Measurements from ENCODE around the gene LPGAT1. TPM values are rescaled to one million over a fixed set of nuclear protein-coding genes. Genes with fewer than 3 reads are reported as not detected.

Gene LPGAT1
- total and polyA plus RNA-seq, 2 of the 13 experiments (the other 11 are each of a cell fraction or from before 2014, with no cell fraction given) = 12.1 to 48.3 TPM

GRCh38 chr1:211698161-211699026 is 132.2 kb downstream of the LPGAT1 start (continued):
- TF ChIP-seq ZNF780A (CRISPR knock-in tag; IDR thresholded peaks at IDR 0.05) (no peak), MAFK (conservative IDR thresholded peaks at IDR 0.05 in 1 of 2, IDR thresholded peaks at IDR 0.05 in 1 of 2; ENCODE audit: low read length in 2 of 2) (no peak), MXI1 (IDR thresholded peaks at IDR 0.05; ENCODE audit: borderline replicate concordance, low read depth, low read length) (peak; percentile 71; the same call in 2 of the 3 replicates), PRDM4 (CRISPR knock-in tag; IDR thresholded peaks at IDR 0.05; ENCODE audit: borderline replicate concordance) (no peak), MLLT10 (CRISPR knock-in tag; IDR thresholded peaks at IDR 0.05) (no peak), SMARCC2 (IDR thresholded peaks at IDR 0.05) (no peak), ZHX1 (CRISPR knock-in tag; IDR thresholded peaks at IDR 0.05; ENCODE audit: low read depth) (no peak), NFRKB (IDR thresholded peaks at IDR 0.05) (no peak), SP2 (CRISPR knock-in tag; IDR thresholded peaks at IDR 0.05) (no peak), KDM4B (CRISPR knock-in tag; IDR thresholded peaks at IDR 0.05) (0 out of 2 replicates have a peak, but pooled peaks have one; percentile 28), ZNF253 (CRISPR knock-in tag; IDR thresholded peaks at IDR 0.05; ENCODE audit: borderline replicate concordance) (no peak), DNMT3B (CRISPR knock-in tag; conservative IDR thresholded peaks at IDR 0.05) (no peak), ZNF883 (CRISPR knock-in tag; IDR thresholded peaks at IDR 0.05; ENCODE audit: not compliant biosample characterization) (no peak), ZNF839 (CRISPR knock-in tag; IDR thresholded peaks at IDR 0.05; ENCODE audit: borderline replicate concordance) (no peak), TCF12 (IDR thresholded peaks at IDR 0.05) (no peak), TCF12 (CRISPR knock-in tag; IDR thresholded peaks at IDR 0.05) (no peak), ZNF766 (CRISPR knock-in tag; IDR thresholded peaks at IDR 0.05; ENCODE audit: borderline replicate concordance) (no peak; the same call in 1 of the 2 replicates), ONECUT2 (CRISPR knock-in tag; IDR thresholded peaks at IDR 0.05) (no peak), IRF9 (CRISPR knock-in tag; IDR thresholded peaks at IDR 0.05; ENCODE audit: borderline replicate concordance) (no peak), ZSCAN20 (CRISPR knock-in tag; IDR thresholded peaks at IDR 0.05; ENCODE audit: borderline replicate concordance) (no peak), GRHL1 (CRISPR knock-in tag; conservative IDR thresholded peaks at IDR 0.05) (no peak), ETV5 (CRISPR knock-in tag; IDR thresholded peaks at IDR 0.05; ENCODE audit: borderline replicate concordance) (peak; percentile 58; the same call in 1 of the 2 replicates)

Data from HepG2 (cell line).